ENCODE measurements around the gene PLD3.

Gene PLD3

DNA sequence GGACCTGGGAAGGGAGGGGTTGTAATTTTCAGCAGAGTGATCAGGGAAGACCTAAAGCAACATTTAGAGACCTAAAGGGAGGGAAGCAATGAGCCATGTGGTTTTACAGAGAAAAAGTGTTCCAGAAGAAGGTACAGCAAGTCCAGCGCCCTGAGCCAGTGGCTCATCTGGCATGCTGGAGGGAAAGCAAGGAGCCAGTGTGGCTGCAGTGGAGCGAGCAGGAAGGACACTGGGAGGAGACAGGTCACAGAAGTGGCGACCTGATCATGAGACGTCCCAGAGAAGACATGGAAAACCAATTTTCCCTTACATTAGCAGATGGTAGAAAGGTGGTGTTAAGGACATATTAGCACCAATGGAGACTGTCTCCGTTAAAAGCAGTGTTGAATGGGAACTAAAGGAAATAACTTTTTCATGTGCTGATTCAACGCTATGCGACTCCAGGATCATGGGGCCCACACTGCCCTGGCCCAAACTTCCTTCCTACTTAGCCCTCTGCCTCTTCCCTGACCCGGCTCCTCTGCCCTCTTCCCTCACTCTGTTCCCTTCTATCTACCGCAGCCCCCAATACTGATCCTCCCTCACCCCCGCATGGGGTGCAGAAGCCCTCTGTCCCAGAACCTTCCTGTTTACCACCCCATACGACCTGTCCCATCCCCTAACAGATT, 5.7 kb upstream of the PLD3 start:
- Histone ChIP-seq H3K9me3 (ENCODE audit: control insufficient read depth, low read length) (no peaks in the 10 kb centered on the region), H3K27me3 (ENCODE audit: control insufficient read depth, insufficient read depth, low read length, poor library complexity, severe bottlenecking) (no peaks in the 10 kb centered on the region), H3K36me3 (ENCODE audit: control insufficient read depth, insufficient read depth, low read length) (no peaks in the 10 kb centered on the region), H3K4me1 (ENCODE audit: control insufficient read depth, insufficient read depth, low read length) (no peaks in the 10 kb centered on the region), H3K4me3 (ENCODE audit: insufficient read depth, low read depth, low read length) (no peak overlapping the region), H3K27ac (ENCODE audit: insufficient read depth, low read depth, low read length, poor library complexity, severe bottlenecking) (no peak overlapping the region)
- WGBS, 2 experiments = 91 to 94% methylated on average over 10 to 11 of the region's 11 CpGs

DNA sequence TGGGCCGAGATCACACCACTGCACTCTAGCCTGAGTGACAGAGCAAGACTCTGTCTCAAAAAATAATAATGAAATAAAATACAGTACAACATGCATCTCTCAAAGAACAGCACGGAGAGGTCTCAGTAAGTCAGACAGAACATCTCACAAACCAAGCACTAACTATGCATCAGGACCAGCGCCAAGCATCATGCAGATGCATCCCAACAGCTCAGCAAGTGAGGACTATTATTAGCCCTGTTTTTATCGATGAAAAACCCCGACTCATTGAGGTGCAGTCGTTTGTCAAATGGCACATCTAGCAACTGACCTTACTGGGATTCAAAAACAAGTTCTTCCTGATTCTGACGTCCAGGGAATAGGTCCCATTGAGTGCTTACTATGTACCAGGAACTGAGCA, 4.1 kb upstream of the PLD3 start:
- no peaks in the 10 kb centered on the region for H3K4me1 ChIP-seq (ENCODE audit: control insufficient read depth, insufficient read depth, low read length)
- no peaks in the 10 kb centered on the region for H3K27me3 ChIP-seq (ENCODE audit: control insufficient read depth, insufficient read depth, low read length, poor library complexity, severe bottlenecking)
- no peaks in the 10 kb centered on the region for H3K9me3 ChIP-seq (ENCODE audit: control insufficient read depth, low read length)
- no peak overlapping the region for H3K4me3 ChIP-seq (ENCODE audit: insufficient read depth, low read depth, low read length)
- 89 to 94% methylated on average over 7 of the region's 7 CpGs for WGBS, 2 experiments
- no peaks in the 10 kb centered on the region for H3K36me3 ChIP-seq (ENCODE audit: control insufficient read depth, insufficient read depth, low read length)
- no peak overlapping the region for H3K27ac ChIP-seq (ENCODE audit: insufficient read depth, low read depth, low read length, poor library complexity, severe bottlenecking)

DNA sequence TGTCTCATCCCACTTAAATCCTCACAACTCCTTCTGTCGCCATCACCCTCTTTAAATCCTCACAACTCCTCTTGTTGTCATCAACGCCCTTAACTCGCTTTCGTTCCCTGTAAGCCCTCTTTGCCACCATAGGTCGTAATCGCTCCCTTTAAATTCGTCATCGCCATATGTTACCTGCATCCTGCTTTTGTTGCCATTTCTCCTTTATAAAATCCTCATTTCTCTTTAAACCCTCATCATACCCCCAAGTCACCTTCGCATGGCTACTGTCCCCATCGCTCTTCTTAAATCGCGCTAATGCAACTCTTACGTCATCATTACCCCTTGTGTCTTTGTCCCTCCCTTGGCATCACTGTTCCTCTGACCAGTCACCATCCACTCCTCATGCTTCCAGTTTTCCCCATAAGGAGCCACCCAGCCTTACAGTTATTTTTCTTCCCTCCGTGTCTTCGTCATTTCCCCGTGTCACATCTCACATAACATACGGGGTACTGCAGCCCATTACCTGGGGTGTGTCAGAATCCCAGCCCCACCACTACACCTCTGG, 539 bp downstream of the PLD3 start:
- 17 to 20% methylated on average over 17 of the region's 17 CpGs for WGBS, 2 experiments
- Histone ChIP-seq H3K27ac (ENCODE audit: insufficient read depth, low read depth, low read length, poor library complexity, severe bottlenecking) (no peak overlapping the region), H3K9me3 (ENCODE audit: control insufficient read depth, low read length) (no peaks in the 10 kb centered on the region), H3K27me3 (ENCODE audit: control insufficient read depth, insufficient read depth, low read length, poor library complexity, severe bottlenecking) (no peaks in the 10 kb centered on the region), H3K36me3 (ENCODE audit: control insufficient read depth, insufficient read depth, low read length) (no peaks in the 10 kb centered on the region), H3K4me1 (ENCODE audit: control insufficient read depth, insufficient read depth, low read length) (no peaks in the 10 kb centered on the region), H3K4me3 (ENCODE audit: insufficient read depth, low read depth, low read length) (peak overlapping the region; percentile 88)

DNA sequence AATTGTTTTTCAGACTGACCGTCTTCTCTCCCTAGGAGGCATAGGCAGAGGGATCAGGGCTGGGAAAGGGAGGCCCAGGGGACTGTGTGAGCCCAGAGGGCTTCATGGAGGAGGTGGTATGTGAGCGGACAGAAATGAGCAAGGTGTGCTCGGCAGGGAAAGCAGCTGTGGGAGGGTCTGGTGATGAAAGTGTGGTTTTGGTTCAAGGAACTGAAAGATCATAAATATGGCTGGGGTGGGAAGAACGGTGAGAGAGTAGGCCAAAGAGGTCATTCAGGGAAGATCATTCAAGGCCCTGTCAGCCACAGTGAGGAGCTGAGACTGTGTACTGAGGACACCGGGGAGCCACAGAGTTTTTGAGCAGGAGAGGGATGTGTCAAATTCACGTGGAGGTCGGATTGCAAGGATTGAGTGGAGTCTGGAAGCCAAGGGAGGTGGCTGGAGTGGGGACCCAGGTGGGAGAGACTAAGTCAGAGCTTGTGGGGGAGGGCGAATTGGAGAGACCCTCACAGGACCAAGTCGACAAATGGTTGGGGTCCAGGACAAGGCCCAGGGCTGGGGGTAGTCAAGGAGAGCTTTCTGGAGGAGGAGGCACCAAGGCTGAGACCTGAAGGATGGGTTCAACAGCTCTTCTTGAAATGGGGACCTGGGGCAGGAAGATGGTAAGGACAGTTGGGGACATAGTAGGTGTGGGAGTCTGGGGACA, 7.6 kb downstream of the PLD3 start:
- Histone ChIP-seq H3K9me3 (ENCODE audit: control insufficient read depth, low read length) (no peaks in the 10 kb centered on the region), H3K4me3 (ENCODE audit: insufficient read depth, low read depth, low read length) (no peak overlapping the region), H3K27me3 (ENCODE audit: control insufficient read depth, insufficient read depth, low read length, poor library complexity, severe bottlenecking) (no peaks in the 10 kb centered on the region), H3K27ac (ENCODE audit: insufficient read depth, low read depth, low read length, poor library complexity, severe bottlenecking) (no peak overlapping the region), H3K36me3 (ENCODE audit: control insufficient read depth, insufficient read depth, low read length) (no peaks in the 10 kb centered on the region), H3K4me1 (ENCODE audit: control insufficient read depth, insufficient read depth, low read length) (no peaks in the 10 kb centered on the region)
- WGBS, 2 experiments = 93 to 94% methylated on average over 9 of the region's 9 CpGs

DNA sequence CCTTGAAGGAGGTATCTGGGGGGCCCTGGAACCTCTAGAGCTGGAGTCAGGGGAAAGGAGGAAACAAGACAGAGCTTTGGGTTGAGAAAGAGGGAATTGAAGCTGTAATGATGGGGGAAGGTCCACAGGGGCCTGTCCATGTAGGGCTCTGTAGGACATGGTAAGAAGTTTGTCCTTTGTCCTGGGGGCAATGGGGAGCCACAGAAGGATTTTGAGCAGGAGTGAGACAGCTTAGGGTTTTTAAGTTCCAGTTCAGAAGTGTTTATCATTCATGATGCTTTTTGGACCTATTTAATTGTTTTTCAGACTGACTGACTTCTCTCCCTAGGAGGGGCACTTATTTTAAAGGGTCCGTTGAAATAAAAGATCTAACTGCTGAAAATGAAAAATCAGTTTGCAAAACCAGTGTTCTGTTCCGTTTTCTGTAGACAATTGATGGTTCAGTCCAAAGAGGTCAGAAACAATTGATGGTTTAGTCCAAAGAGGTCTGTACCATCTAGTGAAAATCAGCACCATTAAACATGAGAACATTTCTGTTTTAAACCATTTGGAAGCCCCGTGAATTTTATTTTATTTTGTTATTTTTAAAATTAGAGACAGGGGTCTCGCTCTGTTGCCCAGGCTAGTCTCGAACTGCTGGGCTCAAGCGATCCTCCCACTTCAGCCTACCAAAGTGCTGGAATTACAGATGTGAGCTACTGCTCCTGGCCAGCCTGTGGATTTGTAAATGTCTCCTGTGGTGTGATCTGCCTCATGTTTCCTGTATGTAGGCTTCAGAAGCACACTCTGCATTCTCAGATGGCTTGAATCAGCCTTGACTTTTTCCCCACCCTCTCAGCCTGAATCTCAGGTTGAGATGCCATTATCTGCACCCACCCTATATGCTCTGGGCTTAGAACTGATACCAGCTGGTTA, 8.4 kb downstream of the PLD3 start:
- Histone ChIP-seq H3K4me3 (ENCODE audit: insufficient read depth, low read depth, low read length) (no peak overlapping the region), H3K9me3 (ENCODE audit: control insufficient read depth, low read length) (no peaks in the 10 kb centered on the region), H3K27ac (ENCODE audit: insufficient read depth, low read depth, low read length, poor library complexity, severe bottlenecking) (no peak overlapping the region), H3K4me1 (ENCODE audit: control insufficient read depth, insufficient read depth, low read length) (no peaks in the 10 kb centered on the region), H3K27me3 (ENCODE audit: control insufficient read depth, insufficient read depth, low read length, poor library complexity, severe bottlenecking) (no peaks in the 10 kb centered on the region), H3K36me3 (ENCODE audit: control insufficient read depth, insufficient read depth, low read length) (no peaks in the 10 kb centered on the region)
- WGBS, 2 experiments = 95% methylated on average over 6 of the region's 6 CpGs

DNA sequence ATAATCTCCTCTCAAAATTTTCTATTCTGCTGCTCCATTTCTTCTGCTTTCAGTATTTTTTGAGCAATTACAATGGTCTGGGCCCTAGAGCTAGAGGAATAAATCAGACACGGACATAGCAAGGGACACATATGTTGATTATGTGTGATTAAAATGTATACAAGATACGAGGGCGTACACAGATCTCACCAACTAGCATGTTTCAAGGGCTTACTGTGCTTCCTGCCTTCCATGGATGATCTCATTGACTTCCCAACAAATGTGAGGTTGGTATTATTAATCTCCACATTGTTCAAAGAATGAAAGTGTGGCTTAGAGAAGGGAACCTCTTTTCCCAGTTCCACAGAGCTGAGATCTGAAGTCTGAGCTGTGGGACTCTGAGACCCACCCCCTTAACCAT, 9.1 kb downstream of the PLD3 start:
- Histone ChIP-seq H3K4me3 (ENCODE audit: insufficient read depth, low read depth, low read length) (no peak overlapping the region), H3K9me3 (ENCODE audit: control insufficient read depth, low read length) (no peaks in the 10 kb centered on the region), H3K27me3 (ENCODE audit: control insufficient read depth, insufficient read depth, low read length, poor library complexity, severe bottlenecking) (no peaks in the 10 kb centered on the region), H3K36me3 (ENCODE audit: control insufficient read depth, insufficient read depth, low read length) (no peaks in the 10 kb centered on the region), H3K4me1 (ENCODE audit: control insufficient read depth, insufficient read depth, low read length) (no peaks in the 10 kb centered on the region), H3K27ac (ENCODE audit: insufficient read depth, low read depth, low read length, poor library complexity, severe bottlenecking) (no peak overlapping the region)
- 95 to 100% methylated on average over 3 of the region's 3 CpGs for WGBS, 2 experiments

DNA sequence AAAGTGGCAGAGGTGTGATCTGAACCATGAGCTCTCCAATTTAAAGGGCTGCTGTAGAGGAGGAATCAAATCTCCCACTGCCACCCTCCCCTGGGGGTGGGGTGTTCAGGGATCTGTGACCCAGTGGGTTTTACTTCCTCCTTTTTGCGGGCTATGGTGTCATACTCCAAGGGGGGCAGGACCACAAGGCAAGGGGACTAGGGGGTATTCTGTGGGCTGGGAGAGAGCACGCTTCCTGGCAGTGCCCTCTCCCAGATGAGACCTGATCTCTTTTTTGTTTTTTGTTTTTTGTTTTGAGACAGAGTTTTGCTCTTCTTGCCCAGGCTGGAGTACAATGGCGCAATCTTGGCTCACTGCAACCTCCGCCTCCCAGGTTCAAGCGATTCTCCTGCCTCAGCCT, 10.3 kb downstream of the PLD3 start:
- Histone ChIP-seq H3K27me3 (ENCODE audit: control insufficient read depth, insufficient read depth, low read length, poor library complexity, severe bottlenecking) (no peaks in the 10 kb centered on the region), H3K9me3 (ENCODE audit: control insufficient read depth, low read length) (no peaks in the 10 kb centered on the region), H3K27ac (ENCODE audit: insufficient read depth, low read depth, low read length, poor library complexity, severe bottlenecking) (no peak overlapping the region), H3K4me3 (ENCODE audit: insufficient read depth, low read depth, low read length) (no peak overlapping the region), H3K36me3 (ENCODE audit: control insufficient read depth, insufficient read depth, low read length) (no peaks in the 10 kb centered on the region), H3K4me1 (ENCODE audit: control insufficient read depth, insufficient read depth, low read length) (no peaks in the 10 kb centered on the region)
- 86 to 91% methylated on average over 3 to 5 of the region's 5 CpGs for WGBS, 2 experiments

DNA sequence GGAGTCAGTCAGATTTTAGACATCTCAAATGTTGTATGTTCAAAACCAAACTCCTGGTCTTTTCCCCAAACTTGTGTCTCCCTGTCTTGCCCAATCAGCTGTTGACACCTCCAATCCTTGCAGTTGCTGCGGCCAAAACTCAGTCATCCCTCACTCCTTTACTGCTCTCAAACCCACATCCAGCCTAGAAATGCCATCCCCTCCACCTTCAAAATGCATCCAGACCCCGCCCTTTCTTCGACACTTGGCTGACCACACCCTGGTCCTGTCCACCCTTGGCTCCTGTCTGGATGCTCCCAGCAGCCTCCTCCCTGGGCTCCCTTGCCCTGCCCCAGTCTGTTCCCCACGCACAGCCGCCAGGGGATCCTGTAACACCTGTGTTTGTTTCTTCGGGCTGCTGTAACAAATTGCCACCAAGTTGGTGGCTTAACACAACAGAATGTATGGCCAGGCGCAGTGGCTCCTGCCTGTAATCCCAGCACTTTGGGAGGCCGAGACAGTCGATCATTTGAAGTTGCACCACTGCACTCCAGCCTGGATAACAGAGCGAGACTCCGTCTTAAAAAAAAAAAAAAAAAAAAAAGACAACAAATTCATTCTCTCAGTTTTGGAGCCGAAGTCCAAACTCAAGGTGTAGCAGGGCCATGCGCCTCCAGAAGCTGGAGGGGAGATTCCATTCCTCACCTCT, 11.7 kb downstream of the PLD3 start:
- Histone ChIP-seq H3K27me3 (ENCODE audit: control insufficient read depth, insufficient read depth, low read length, poor library complexity, severe bottlenecking) (no peaks in the 10 kb centered on the region), H3K36me3 (ENCODE audit: control insufficient read depth, insufficient read depth, low read length) (no peaks in the 10 kb centered on the region), H3K4me3 (ENCODE audit: insufficient read depth, low read depth, low read length) (no peak overlapping the region), H3K27ac (ENCODE audit: insufficient read depth, low read depth, low read length, poor library complexity, severe bottlenecking) (no peak overlapping the region), H3K4me1 (ENCODE audit: control insufficient read depth, insufficient read depth, low read length) (no peaks in the 10 kb centered on the region), H3K9me3 (ENCODE audit: control insufficient read depth, low read length) (no peaks in the 10 kb centered on the region)
- WGBS, 2 experiments = 87 to 91% methylated on average over 13 of the region's 13 CpGs

DNA sequence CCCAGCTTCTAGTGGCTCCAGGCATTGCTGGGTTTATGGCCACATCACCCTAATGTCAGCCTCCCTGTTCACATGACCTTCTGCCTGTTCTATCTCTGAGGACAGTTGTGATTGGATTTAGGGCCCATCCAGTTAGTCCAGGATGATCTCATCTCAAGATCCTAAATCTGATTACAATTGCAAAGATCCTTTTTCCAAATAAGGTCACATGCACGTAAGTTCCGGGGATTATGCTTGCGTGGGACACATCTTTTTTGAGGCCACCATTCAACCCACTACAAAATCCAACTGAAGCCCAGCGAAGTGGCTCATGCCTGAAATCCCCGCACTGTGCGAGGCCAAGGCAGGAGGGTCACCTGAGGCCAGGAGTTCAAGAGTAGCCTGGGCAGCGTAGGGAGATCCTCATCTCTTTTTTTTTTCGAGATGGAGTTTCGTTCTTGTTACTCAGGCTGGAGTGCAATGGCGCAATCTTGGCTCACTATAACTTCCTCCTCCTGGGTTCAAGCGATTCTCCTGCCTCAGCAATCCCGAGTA, 12.3 kb downstream of the PLD3 start:
- 93 to 95% methylated on average over 12 of the region's 12 CpGs for WGBS, 2 experiments
- no peaks in the 10 kb centered on the region for H3K4me1 ChIP-seq (ENCODE audit: control insufficient read depth, insufficient read depth, low read length)
- H3K27ac ChIP-seq (ENCODE audit: insufficient read depth, low read depth, low read length, poor library complexity, severe bottlenecking) = no peak overlapping the region
- no peaks in the 10 kb centered on the region for H3K36me3 ChIP-seq (ENCODE audit: control insufficient read depth, insufficient read depth, low read length)
- no peaks in the 10 kb centered on the region for H3K27me3 ChIP-seq (ENCODE audit: control insufficient read depth, insufficient read depth, low read length, poor library complexity, severe bottlenecking)
- H3K4me3 ChIP-seq (ENCODE audit: insufficient read depth, low read depth, low read length) = no peak overlapping the region
- no peaks in the 10 kb centered on the region for H3K9me3 ChIP-seq (ENCODE audit: control insufficient read depth, low read length)

Measured in ectodermal cell (in vitro differentiated cells).